ENCODE measurements around the gene UBE2Z. TPM values are rescaled to one million over a fixed set of nuclear protein-coding genes. Genes with fewer than 3 reads are reported as not detected.

UBE2Z gene
- total RNA-seq, 1 experiment from 2014 or later, result 119 TPM

DNA sequence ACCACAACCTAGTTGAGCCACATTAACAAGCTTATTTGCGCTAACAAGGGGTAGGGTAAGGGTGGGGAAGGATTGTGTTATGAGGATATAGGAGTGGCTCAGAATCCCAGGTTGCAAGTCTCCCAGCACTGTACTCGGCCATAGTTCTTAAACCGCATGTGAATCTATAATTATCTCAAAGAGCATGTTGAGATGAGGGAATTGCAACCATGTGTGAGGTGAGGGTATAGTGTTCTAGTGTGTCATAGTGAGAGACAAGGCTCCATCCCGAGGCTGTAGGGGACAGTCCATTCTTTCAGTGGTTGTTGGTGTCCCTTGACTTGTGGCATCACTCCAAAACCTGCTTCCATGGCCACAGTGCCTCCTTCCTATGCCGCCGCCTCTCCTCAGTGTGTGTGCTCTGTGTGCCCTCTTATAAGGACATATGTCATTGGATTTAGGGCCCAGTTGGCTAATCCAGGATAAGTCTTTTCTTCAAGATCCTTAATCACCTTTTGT lies 38.3 kb upstream of the UBE2Z start:
- DNase-seq (ENCODE audit: low read depth, low spot score) (no peak), ATAC-seq (no peak; the same call in 1 of the 2 replicates)
- Histone ChIP-seq H4K20me1 (ENCODE audit: insufficient read depth) (no peaks in the 10 kb centered on the region), H3K9me2 (ENCODE audit: insufficient read depth) (no peaks in the 10 kb centered on the region), H2AFZ (ENCODE audit: low read depth, low read length, poor library complexity, severe bottlenecking) (no peak overlapping the region), H3K4me2 (ENCODE audit: low read length) (no peak overlapping the region), H3K27ac (ENCODE audit: low read depth, low read length) (no peak overlapping the region), H3K4me3 (replicated peaks in 1 of 2; ENCODE audit: low read depth in 1 of 2, low read length in 2 of 2) (no peak overlapping the region), H3K36me3 (ENCODE audit: control insufficient read depth in 1 of 2, insufficient read depth in 2 of 2, low read length in 2 of 2) (no peaks in the 10 kb centered on the region), H3K27me3 (ENCODE audit: insufficient read depth, low read length) (no peaks in the 10 kb centered on the region), H3K9me3 (ENCODE audit: control insufficient read depth in 1 of 2, insufficient read depth in 1 of 2, low read depth in 1 of 2, low read length in 2 of 2) (no peaks in the 10 kb centered on the region), H3K9ac (ENCODE audit: low read length) (no peak overlapping the region), H3K79me2 (ENCODE audit: insufficient read depth, low read length) (no peaks in the 10 kb centered on the region), H3K4me1 (ENCODE audit: control insufficient read depth in 1 of 2, insufficient read depth in 2 of 2, low read length in 2 of 2) (peaks cover 6 to 8% of the 10 kb centered on the region in 2 experiments; a peak in 2 of 4 replicates)
- POLR2A ChIA-PET, result interaction anchor here (0.9 kb wide), 1 partner anchor 23 kb away, joined by 3 read pairs; the partner anchor contains the start of gene ATP5MC1
- TF ChIP-seq YY1 (IDR thresholded peaks at IDR 0.05; ENCODE audit: extremely low read depth, insufficient replicate concordance, low read depth, low read length), result no peak
- no peak for TF ChIP-seq SIN3A (IDR thresholded peaks at IDR 0.05; ENCODE audit: low read depth)
- TF ChIP-seq SP1 (IDR thresholded peaks at IDR 0.05; ENCODE audit: low read depth), result no peak
- no peak for TF ChIP-seq JUND (IDR thresholded peaks at IDR 0.05)
- no peak for TF ChIP-seq EZH2phosphoT487 (IDR thresholded peaks at IDR 0.05; ENCODE audit: borderline replicate concordance)
- TF ChIP-seq ZFX (IDR thresholded peaks at IDR 0.05), result no peak
- TF ChIP-seq ELF1 (IDR thresholded peaks at IDR 0.05; ENCODE audit: borderline replicate concordance, low read depth), result no peak
- no peak for TF ChIP-seq ZNF274 (IDR thresholded peaks at IDR 0.05; ENCODE audit: low read depth, low read length)
- TF ChIP-seq, protein P1, sequence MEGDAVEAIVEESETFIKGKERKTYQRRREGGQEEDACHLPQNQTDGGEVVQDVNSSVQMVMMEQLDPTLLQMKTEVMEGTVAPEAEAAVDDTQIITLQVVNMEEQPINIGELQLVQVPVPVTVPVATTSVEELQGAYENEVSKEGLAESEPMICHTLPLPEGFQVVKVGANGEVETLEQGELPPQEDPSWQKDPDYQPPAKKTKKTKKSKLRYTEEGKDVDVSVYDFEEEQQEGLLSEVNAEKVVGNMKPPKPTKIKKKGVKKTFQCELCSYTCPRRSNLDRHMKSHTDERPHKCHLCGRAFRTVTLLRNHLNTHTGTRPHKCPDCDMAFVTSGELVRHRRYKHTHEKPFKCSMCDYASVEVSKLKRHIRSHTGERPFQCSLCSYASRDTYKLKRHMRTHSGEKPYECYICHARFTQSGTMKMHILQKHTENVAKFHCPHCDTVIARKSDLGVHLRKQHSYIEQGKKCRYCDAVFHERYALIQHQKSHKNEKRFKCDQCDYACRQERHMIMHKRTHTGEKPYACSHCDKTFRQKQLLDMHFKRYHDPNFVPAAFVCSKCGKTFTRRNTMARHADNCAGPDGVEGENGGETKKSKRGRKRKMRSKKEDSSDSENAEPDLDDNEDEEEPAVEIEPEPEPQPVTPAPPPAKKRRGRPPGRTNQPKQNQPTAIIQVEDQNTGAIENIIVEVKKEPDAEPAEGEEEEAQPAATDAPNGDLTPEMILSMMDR (IDR thresholded peaks at IDR 0.05 in 2 of 3, conservative IDR thresholded peaks at IDR 0.05 in 1 of 3; ENCODE audit: borderline replicate concordance in 1 of 3, insufficient read depth in 1 of 3, low read depth in 2 of 3, low read length in 2 of 3), result no peak
- TF ChIP-seq CBX3 (IDR thresholded peaks at IDR 0.05; ENCODE audit: low read depth), result no peak
- TF ChIP-seq, protein P2, sequence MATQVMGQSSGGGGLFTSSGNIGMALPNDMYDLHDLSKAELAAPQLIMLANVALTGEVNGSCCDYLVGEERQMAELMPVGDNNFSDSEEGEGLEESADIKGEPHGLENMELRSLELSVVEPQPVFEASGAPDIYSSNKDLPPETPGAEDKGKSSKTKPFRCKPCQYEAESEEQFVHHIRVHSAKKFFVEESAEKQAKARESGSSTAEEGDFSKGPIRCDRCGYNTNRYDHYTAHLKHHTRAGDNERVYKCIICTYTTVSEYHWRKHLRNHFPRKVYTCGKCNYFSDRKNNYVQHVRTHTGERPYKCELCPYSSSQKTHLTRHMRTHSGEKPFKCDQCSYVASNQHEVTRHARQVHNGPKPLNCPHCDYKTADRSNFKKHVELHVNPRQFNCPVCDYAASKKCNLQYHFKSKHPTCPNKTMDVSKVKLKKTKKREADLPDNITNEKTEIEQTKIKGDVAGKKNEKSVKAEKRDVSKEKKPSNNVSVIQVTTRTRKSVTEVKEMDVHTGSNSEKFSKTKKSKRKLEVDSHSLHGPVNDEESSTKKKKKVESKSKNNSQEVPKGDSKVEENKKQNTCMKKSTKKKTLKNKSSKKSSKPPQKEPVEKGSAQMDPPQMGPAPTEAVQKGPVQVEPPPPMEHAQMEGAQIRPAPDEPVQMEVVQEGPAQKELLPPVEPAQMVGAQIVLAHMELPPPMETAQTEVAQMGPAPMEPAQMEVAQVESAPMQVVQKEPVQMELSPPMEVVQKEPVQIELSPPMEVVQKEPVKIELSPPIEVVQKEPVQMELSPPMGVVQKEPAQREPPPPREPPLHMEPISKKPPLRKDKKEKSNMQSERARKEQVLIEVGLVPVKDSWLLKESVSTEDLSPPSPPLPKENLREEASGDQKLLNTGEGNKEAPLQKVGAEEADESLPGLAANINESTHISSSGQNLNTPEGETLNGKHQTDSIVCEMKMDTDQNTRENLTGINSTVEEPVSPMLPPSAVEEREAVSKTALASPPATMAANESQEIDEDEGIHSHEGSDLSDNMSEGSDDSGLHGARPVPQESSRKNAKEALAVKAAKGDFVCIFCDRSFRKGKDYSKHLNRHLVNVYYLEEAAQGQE (IDR thresholded peaks at IDR 0.05; ENCODE audit: low read depth), result no peak
- no peak for TF ChIP-seq FOSL1 (IDR thresholded peaks at IDR 0.05; ENCODE audit: low read depth)
- no peak for TF ChIP-seq TCF7L2 (IDR thresholded peaks at IDR 0.05; ENCODE audit: borderline replicate concordance, extremely low read depth, insufficient read depth, insufficient read length)
- TF ChIP-seq POLR2AphosphoS5 (IDR thresholded peaks at IDR 0.05; ENCODE audit: low read depth, low read length), result no peak; the same call in 1 of the 2 replicates
- TF ChIP-seq, protein P3, sequence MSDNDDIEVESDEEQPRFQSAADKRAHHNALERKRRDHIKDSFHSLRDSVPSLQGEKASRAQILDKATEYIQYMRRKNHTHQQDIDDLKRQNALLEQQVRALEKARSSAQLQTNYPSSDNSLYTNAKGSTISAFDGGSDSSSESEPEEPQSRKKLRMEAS (IDR thresholded peaks at IDR 0.05), result no peak
- RAD21 ChIA-PET (ENCODE audit: low non-redundant PET in 1 of 2, low total read pairs in 2 of 2, uncharacterized antibody in 2 of 2, unreplicated experiment in 2 of 2), result no interaction called here
- BruUV-seq (replicated peaks), result no TSS peak
- CTCF ChIA-PET, result interaction anchor here (0.9 to 3.0 kb wide), 3 partner anchors 9 to 191 kb away, joined by 3 to 9 read pairs (median 9); no protein-coding TSS in a partner anchor
- intact Hi-C loops (cut with micrococcal nuclease), result loop anchor here (10.0 kb wide), 1 partner anchor 715 kb away; no protein-coding TSS in a partner anchor

Measured in HCT116 (cell line).